ENCODE measurements around the gene HACL1.
A peak's percentile ranks its signal among the peaks of the same experiment; 100 is the strongest.
"Not testable (repeated sequence)": the region's sequence is repeated elsewhere in the genome, so short reads cannot be mapped to it uniquely, and the experiment has no call there.

The HACL1 gene

GRCh38 chr3:15629860-15630597 is 28.7 kb upstream of the HACL1 start:
- DNase-seq, result peak; percentile 9 to 27

- no peak for DNase-seq
These were observed 27.6 kb upstream of the HACL1 start for GRCh38 chr3:15628967-15629366.

GRCh38 chr3:15623535-15624440 is 22.4 kb upstream of the HACL1 start:
- no peak for DNase-seq

GRCh38 chr3:15619659-15620464 is 18.5 kb upstream of the HACL1 start:
- not testable (repeated sequence) for DNase-seq

- DNase-seq, result no peak
These were observed 14.7 kb upstream of the HACL1 start for GRCh38 chr3:15616053-15616452.

- DNase-seq, result no peak
These were observed 13.6 kb upstream of the HACL1 start for GRCh38 chr3:15614958-15615357.

- DNase-seq, result peak; percentile 2 to 10
These were observed 10.6 kb upstream of the HACL1 start for GRCh38 chr3:15612001-15612400.

GRCh38 chr3:15611018-15611417 is 9.6 kb upstream of the HACL1 start:
- no peak for DNase-seq

- no peak for DNase-seq
These were observed 8.9 kb upstream of the HACL1 start for GRCh38 chr3:15610082-15610759.

- no peak for DNase-seq
These were observed 5.1 kb upstream of the HACL1 start for GRCh38 chr3:15606434-15606891.

GRCh38 chr3:15604584-15604983 is 3.2 kb upstream of the HACL1 start:
- DNase-seq, result not testable (repeated sequence)

- not testable (repeated sequence) for DNase-seq
These were observed 1.4 kb upstream of the HACL1 start for GRCh38 chr3:15602816-15603215.

- no peak for DNase-seq
These were observed 772 bp upstream of the HACL1 start for GRCh38 chr3:15602146-15602536.

- DNase-seq, result no peak
These were observed 347 bp downstream of the HACL1 start for GRCh38 chr3:15601046-15601398.

- no peak for DNase-seq
These were observed 5.4 kb downstream of the HACL1 start for GRCh38 chr3:15595955-15596354.

- DNase-seq, result no peak
These were observed 8.4 kb downstream of the HACL1 start for GRCh38 chr3:15592968-15593367.

GRCh38 chr3:15591928-15592327 is 9.4 kb downstream of the HACL1 start:
- DNase-seq, result no peak

GRCh38 chr3:15591242-15591641 is 10.1 kb downstream of the HACL1 start:
- DNase-seq, result no peak

- no peak for DNase-seq
These were observed 16.1 kb downstream of the HACL1 start for GRCh38 chr3:15585111-15585845.

GRCh38 chr3:15581471-15582394 is 19.6 kb downstream of the HACL1 start:
- no peak for DNase-seq

GRCh38 chr3:15579051-15579450 is 22.3 kb downstream of the HACL1 start:
- DNase-seq, result no peak

All from NCI-H1930 (cell line).